Measurements from ENCODE around the gene TTLL5.

TTLL5 gene

GRCh38 chr14:75802486-75802885 is 141.4 kb downstream of the TTLL5 start:
- no peak overlapping the region for H3K27ac ChIP-seq
- TF ChIP-seq, protein P1, sequence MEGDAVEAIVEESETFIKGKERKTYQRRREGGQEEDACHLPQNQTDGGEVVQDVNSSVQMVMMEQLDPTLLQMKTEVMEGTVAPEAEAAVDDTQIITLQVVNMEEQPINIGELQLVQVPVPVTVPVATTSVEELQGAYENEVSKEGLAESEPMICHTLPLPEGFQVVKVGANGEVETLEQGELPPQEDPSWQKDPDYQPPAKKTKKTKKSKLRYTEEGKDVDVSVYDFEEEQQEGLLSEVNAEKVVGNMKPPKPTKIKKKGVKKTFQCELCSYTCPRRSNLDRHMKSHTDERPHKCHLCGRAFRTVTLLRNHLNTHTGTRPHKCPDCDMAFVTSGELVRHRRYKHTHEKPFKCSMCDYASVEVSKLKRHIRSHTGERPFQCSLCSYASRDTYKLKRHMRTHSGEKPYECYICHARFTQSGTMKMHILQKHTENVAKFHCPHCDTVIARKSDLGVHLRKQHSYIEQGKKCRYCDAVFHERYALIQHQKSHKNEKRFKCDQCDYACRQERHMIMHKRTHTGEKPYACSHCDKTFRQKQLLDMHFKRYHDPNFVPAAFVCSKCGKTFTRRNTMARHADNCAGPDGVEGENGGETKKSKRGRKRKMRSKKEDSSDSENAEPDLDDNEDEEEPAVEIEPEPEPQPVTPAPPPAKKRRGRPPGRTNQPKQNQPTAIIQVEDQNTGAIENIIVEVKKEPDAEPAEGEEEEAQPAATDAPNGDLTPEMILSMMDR (conservative IDR thresholded peaks at IDR 0.05): no peak

DNA sequence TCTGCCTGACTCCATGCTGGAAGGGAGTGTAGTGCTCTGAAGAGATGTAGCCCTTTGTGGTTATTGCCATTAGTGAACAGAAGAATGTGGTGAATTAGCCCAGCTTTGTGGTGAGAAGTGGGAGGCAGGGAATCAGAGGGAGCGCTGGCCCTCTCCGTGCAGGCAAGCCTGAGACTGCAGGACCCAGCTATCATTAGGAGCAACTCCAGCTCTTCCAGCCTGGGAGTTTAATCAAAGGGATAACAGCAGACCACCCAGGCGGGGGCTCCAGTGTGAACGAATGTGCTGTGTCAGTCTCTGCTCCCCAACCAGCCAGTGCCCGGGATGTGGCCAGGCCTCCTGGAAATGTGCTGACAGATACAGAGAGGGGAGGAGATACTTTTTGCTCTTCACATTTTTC is 142.7 kb downstream of the TTLL5 start:
- no peak overlapping the region for H3K27ac ChIP-seq
- TF ChIP-seq, protein P1 (conservative IDR thresholded peaks at IDR 0.05): no peak

GRCh38 chr14:75804570-75805275 is 143.7 kb downstream of the TTLL5 start:
- H3K27ac ChIP-seq: no peak overlapping the region
- TF ChIP-seq, protein P1 (conservative IDR thresholded peaks at IDR 0.05): no peak

DNA sequence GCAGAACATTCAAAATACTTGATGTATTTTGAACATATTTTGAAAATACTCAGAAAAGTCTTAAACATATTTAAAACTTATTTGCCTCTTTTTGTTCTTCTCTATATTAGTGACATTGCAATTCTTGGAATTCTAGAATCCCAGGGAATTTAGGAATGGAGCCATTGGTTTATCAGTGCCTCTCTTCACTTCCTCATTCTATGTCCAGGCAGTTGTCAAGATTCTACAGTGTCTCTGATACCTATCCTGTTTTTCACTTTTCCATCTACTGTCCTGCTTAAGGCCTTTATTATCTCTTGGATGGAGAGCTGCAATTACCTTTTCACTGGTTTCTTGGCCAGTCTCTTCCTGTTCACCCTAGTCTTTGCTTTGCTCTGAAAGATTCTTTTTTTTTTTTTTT is 144.6 kb downstream of the TTLL5 start:
- H3K27ac ChIP-seq: no peak overlapping the region
- TF ChIP-seq, protein P1 (conservative IDR thresholded peaks at IDR 0.05): no peak

DNA sequence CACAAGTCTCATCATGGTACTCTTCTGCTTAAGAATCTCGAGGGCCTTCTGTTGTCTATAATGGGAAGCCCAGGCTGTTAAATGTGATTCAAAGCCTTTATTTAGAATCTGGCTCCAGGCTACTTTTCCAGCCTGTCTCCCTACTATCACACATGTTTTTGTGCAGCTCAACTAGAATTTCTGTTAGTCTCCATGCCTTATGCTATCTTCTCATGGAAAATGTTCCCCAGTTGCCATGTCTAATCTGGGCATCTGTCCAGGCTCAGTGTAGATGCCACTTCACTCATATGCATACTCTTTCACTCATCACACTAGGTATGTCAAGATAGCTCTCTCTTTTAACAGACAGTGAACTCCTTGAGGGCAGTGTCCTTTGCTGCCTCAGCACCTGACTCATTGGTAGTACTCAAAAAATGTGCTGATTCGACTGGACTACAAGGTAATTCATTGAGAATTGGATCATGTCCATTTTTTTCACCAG is 145.3 kb downstream of the TTLL5 start:
- no peak overlapping the region for H3K27ac ChIP-seq
- TF ChIP-seq, protein P1 (conservative IDR thresholded peaks at IDR 0.05): no peak

DNA sequence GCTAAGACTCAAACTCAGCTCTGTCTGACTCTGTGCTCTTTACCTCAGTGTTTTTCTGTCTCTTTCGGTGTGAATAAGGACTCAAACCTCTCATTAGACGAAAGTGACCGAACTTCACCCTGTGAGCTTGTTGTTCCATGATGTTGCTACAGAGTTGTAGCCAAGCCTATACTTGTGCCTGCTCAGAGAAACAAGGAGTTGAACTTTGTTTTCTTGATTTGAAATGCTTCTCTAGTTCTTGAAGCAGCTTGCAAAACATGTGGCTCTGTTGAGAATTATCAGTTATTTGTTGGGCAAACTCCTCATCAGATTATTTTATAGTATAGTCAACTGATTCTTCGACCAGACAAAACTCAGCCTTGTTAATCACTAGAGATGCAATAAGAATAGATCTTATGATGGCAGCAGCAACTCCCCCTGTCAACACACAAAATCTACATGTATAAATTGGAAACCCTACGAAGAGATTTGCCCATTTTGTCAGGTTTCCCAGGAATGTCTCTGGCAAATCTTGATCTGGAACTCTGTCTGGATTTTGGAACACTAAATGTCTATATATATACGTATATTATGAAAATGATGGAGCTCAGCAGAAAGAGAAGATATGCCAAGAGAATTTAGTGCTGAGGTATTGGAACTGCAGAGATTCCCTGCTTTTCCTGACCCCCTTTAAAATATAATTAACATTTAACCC is 146.8 kb downstream of the TTLL5 start:
- no peak overlapping the region for H3K27ac ChIP-seq
- TF ChIP-seq, protein P1 (conservative IDR thresholded peaks at IDR 0.05): no peak

DNA sequence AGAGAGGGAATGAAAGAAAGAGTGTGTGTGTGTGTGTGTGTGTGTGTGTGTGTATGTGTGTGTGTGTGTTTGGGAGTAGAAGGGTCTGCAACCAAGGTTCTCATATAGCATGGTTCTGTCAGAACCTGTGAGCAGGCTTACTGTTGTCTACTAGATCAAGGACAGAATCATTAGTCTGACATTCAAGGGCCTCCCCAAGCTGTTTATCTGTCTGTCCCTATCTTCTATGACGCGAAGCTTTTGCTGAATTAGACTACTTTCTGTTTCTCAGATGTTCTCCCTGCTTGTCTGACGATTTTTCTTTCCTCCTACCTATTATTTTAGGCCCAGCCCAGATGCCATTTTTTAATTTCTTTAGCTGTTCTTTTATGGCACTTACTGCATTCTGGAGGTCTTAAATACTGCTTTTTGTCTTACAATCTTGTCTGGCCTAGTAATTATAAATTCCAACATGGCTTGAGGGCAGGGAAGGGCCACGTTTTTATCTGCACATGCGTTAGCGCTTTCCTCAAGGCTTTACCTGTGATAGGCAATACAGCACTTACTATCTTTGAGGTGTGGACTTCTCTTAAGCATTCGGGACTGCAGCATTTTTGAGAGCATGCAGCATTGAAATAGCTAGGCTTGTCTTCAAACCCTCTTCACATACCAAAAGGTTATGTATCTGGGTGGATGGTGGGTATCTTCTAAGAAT is 150.2 kb downstream of the TTLL5 start:
- no peak overlapping the region for H3K27ac ChIP-seq
- TF ChIP-seq, protein P1 (conservative IDR thresholded peaks at IDR 0.05): no peak

All from VCaP (cell line).